ENCODE measurements around the gene CLDN11. TPM values are rescaled to one million over a fixed set of nuclear protein-coding genes. Genes with fewer than 3 reads are reported as not detected.

The CLDN11 gene
- total RNA-seq, 2 experiments from 2014 or later = not detected

GRCh38 chr3:170454509-170454908 is 35.8 kb downstream of the CLDN11 start:
- Mint-ChIP-seq H3K36me3 (no peaks in the 10 kb centered on the region), H3K4me1 (ENCODE audit: low read depth) (no peaks in the 10 kb centered on the region), H3K27me3 (peaks cover 10% of the 10 kb centered on the region), H3K27ac (no peak overlapping the region), H3K9me3 (no peaks in the 10 kb centered on the region), H3K4me3 (no peak overlapping the region)
- ChIA-PET CTCF (interaction anchor here (1.1 kb wide), 1 partner anchor 41 kb away, joined by 4 read pairs; no protein-coding TSS in a partner anchor), POLR2A (no interaction called here)
- no peak for DNase-seq
- intact Hi-C loops (cut with micrococcal nuclease) = no loop called here

GRCh38 chr3:170458285-170458684 is 39.6 kb downstream of the CLDN11 start:
- Mint-ChIP-seq H3K36me3 (no peaks in the 10 kb centered on the region), H3K27ac (no peak overlapping the region), H3K4me3 (no peak overlapping the region), H3K4me1 (ENCODE audit: low read depth) (no peaks in the 10 kb centered on the region), H3K27me3 (peaks cover 25% of the 10 kb centered on the region), H3K9me3 (no peaks in the 10 kb centered on the region)
- intact Hi-C loops (cut with micrococcal nuclease) = no loop called here
- DNase-seq = no peak
- ChIA-PET POLR2A (no interaction called here), CTCF (interaction anchor here (0.9 kb wide), 1 partner anchor 44 kb away, joined by 4 read pairs; no protein-coding TSS in a partner anchor)

- intact Hi-C loops (cut with micrococcal nuclease) = no loop called here
- Mint-ChIP-seq H3K9me3 (no peaks in the 10 kb centered on the region), H3K4me1 (ENCODE audit: low read depth) (no peaks in the 10 kb centered on the region), H3K27ac (no peak overlapping the region), H3K36me3 (no peaks in the 10 kb centered on the region), H3K4me3 (no peak overlapping the region), H3K27me3 (peaks cover 23% of the 10 kb centered on the region)
- CTCF ChIA-PET = no interaction called here
- DNase-seq = no peak
- POLR2A ChIA-PET = no interaction called here
Observed at GRCh38 chr3:170463011-170463410, 44.3 kb downstream of the CLDN11 start.

GRCh38 chr3:170465955-170466354 is 47.3 kb downstream of the CLDN11 start:
- Mint-ChIP-seq H3K9me3 (no peaks in the 10 kb centered on the region), H3K4me3 (no peak overlapping the region), H3K27ac (no peak overlapping the region), H3K4me1 (ENCODE audit: low read depth) (peaks cover 3% of the 10 kb centered on the region), H3K27me3 (peaks cover 22% of the 10 kb centered on the region), H3K36me3 (no peaks in the 10 kb centered on the region)
- intact Hi-C loops (cut with micrococcal nuclease) = no loop called here
- ChIA-PET CTCF (interaction anchor here (1.4 kb wide), 1 partner anchor 346 kb away, joined by 3 read pairs; no protein-coding TSS in a partner anchor), POLR2A (no interaction called here)
- no peak for DNase-seq

- no peaks in the 10 kb centered on the region for H3K9me3 Mint-ChIP-seq
- H3K4me1 Mint-ChIP-seq (ENCODE audit: low read depth) = peaks cover 3% of the 10 kb centered on the region
- H3K27ac Mint-ChIP-seq = no peak overlapping the region
- H3K4me3 Mint-ChIP-seq = no peak overlapping the region
- DNase-seq = no peak
- H3K27me3 Mint-ChIP-seq = peaks cover 19% of the 10 kb centered on the region
- POLR2A ChIA-PET = no interaction called here
- H3K36me3 Mint-ChIP-seq = no peaks in the 10 kb centered on the region
- intact Hi-C loops (cut with micrococcal nuclease) = no loop called here
- CTCF ChIA-PET = no interaction called here
Observed at GRCh38 chr3:170467007-170467406, 48.3 kb downstream of the CLDN11 start.

- Mint-ChIP-seq H3K27me3 (peaks cover 18% of the 10 kb centered on the region), H3K9me3 (no peaks in the 10 kb centered on the region), H3K4me1 (ENCODE audit: low read depth) (peaks cover 3% of the 10 kb centered on the region), H3K4me3 (no peak overlapping the region), H3K27ac (no peak overlapping the region), H3K36me3 (no peaks in the 10 kb centered on the region)
- intact Hi-C loops (cut with micrococcal nuclease) = no loop called here
- DNase-seq = no peak
- ChIA-PET CTCF (no interaction called here), POLR2A (no interaction called here)
Observed at GRCh38 chr3:170467571-170468147, 49.0 kb downstream of the CLDN11 start.

- intact Hi-C loops (cut with micrococcal nuclease) = no loop called here
- H3K27ac Mint-ChIP-seq = no peak overlapping the region
- POLR2A ChIA-PET = interaction anchor here (0.5 kb wide), 1 partner anchor 203 kb away, joined by 3 read pairs; no protein-coding TSS in a partner anchor
Observed at GRCh38 chr3:170469151-170470062, 50.7 kb downstream of the CLDN11 start.

GRCh38 chr3:170470063-170471016 is 51.7 kb downstream of the CLDN11 start:
- H3K4me3 Mint-ChIP-seq = no peak overlapping the region
- POLR2A ChIA-PET = interaction anchor here (0.5 kb wide), 1 partner anchor 204 kb away, joined by 3 read pairs; no protein-coding TSS in a partner anchor
- H3K27ac Mint-ChIP-seq = no peak overlapping the region
- CTCF ChIA-PET = no interaction called here
- H3K9me3 Mint-ChIP-seq = no peaks in the 10 kb centered on the region
- DNase-seq = no peak
- H3K4me1 Mint-ChIP-seq (ENCODE audit: low read depth) = peaks cover 3% of the 10 kb centered on the region
- no peaks in the 10 kb centered on the region for H3K36me3 Mint-ChIP-seq
- intact Hi-C loops (cut with micrococcal nuclease) = no loop called here
- peaks cover 23% of the 10 kb centered on the region for H3K27me3 Mint-ChIP-seq

More at GRCh38 chr3:170469151-170470062, 50.7 kb downstream of the CLDN11 start:
- no peak for DNase-seq
- Mint-ChIP-seq H3K27me3 (peaks cover 21% of the 10 kb centered on the region), H3K4me1 (ENCODE audit: low read depth) (peaks cover 3% of the 10 kb centered on the region), H3K9me3 (no peaks in the 10 kb centered on the region), H3K36me3 (no peaks in the 10 kb centered on the region), H3K4me3 (no peak overlapping the region)
- CTCF ChIA-PET = no interaction called here

GRCh38 chr3:170471149-170471548 is 52.5 kb downstream of the CLDN11 start:
- Mint-ChIP-seq H3K27me3 (peaks cover 27% of the 10 kb centered on the region), H3K4me3 (no peak overlapping the region), H3K36me3 (no peaks in the 10 kb centered on the region), H3K4me1 (ENCODE audit: low read depth) (peaks cover 3% of the 10 kb centered on the region), H3K9me3 (no peaks in the 10 kb centered on the region), H3K27ac (no peak overlapping the region)
- CTCF ChIA-PET = no interaction called here
- intact Hi-C loops (cut with micrococcal nuclease) = no loop called here
- no peak for DNase-seq
- POLR2A ChIA-PET = no interaction called here

- no peak for DNase-seq
- no peaks in the 10 kb centered on the region for H3K36me3 Mint-ChIP-seq
- POLR2A ChIA-PET = no interaction called here
- intact Hi-C loops (cut with micrococcal nuclease) = no loop called here
- no peak overlapping the region for H3K4me3 Mint-ChIP-seq
- no peak overlapping the region for H3K27ac Mint-ChIP-seq
- peaks cover 29% of the 10 kb centered on the region for H3K27me3 Mint-ChIP-seq
- CTCF ChIA-PET = no interaction called here
- H3K9me3 Mint-ChIP-seq = no peaks in the 10 kb centered on the region
- peaks cover 3% of the 10 kb centered on the region for H3K4me1 Mint-ChIP-seq (ENCODE audit: low read depth)
Observed at GRCh38 chr3:170473358-170473757, 54.7 kb downstream of the CLDN11 start.

GRCh38 chr3:170475092-170475685 is 56.5 kb downstream of the CLDN11 start:
- Mint-ChIP-seq H3K36me3 (no peaks in the 10 kb centered on the region), H3K9me3 (no peaks in the 10 kb centered on the region), H3K27ac (no peak overlapping the region), H3K4me3 (no peak overlapping the region), H3K4me1 (ENCODE audit: low read depth) (peaks cover 3% of the 10 kb centered on the region), H3K27me3 (peaks cover 29% of the 10 kb centered on the region)
- intact Hi-C loops (cut with micrococcal nuclease) = no loop called here
- POLR2A ChIA-PET = no interaction called here
- CTCF ChIA-PET = no interaction called here
- DNase-seq = no peak

- Mint-ChIP-seq H3K27me3 (peaks cover 21% of the 10 kb centered on the region), H3K4me1 (ENCODE audit: low read depth) (no peaks in the 10 kb centered on the region), H3K36me3 (no peaks in the 10 kb centered on the region), H3K27ac (no peak overlapping the region), H3K9me3 (no peaks in the 10 kb centered on the region), H3K4me3 (no peak overlapping the region)
- intact Hi-C loops (cut with micrococcal nuclease) = no loop called here
- DNase-seq = no peak
- ChIA-PET POLR2A (no interaction called here), CTCF (no interaction called here)
Observed at GRCh38 chr3:170476291-170476690, 57.6 kb downstream of the CLDN11 start.
